ENCODE data around the gene AQR.
"Not testable (repeated sequence)": the region's sequence is repeated elsewhere in the genome, so short reads cannot be mapped to it uniquely, and the experiment has no call there.

AQR gene

GRCh38 chr15:34869110-34869509 lies 100.4 kb downstream of the AQR start:
- no peak for DNase-seq

- DNase-seq, result no peak
These were observed 104.0 kb downstream of the AQR start for GRCh38 chr15:34865531-34865930.

- DNase-seq, result no peak
These were observed 108.3 kb downstream of the AQR start for GRCh38 chr15:34861214-34861613.

- DNase-seq, result no peak
These were observed 113.6 kb downstream of the AQR start for GRCh38 chr15:34855893-34856292.

GRCh38 chr15:34855413-34855812 lies 114.1 kb downstream of the AQR start:
- no peak for DNase-seq

GRCh38 chr15:34854232-34854631 lies 115.3 kb downstream of the AQR start:
- DNase-seq, result no peak

GRCh38 chr15:34853001-34853758 lies 116.4 kb downstream of the AQR start:
- DNase-seq, result no peak

- no peak for DNase-seq
These were observed 117.8 kb downstream of the AQR start for GRCh38 chr15:34851751-34852150.

GRCh38 chr15:34851007-34851406 lies 118.5 kb downstream of the AQR start:
- no peak for DNase-seq

GRCh38 chr15:34850121-34850520 lies 119.4 kb downstream of the AQR start:
- no peak for DNase-seq

GRCh38 chr15:34849364-34849959 lies 120.1 kb downstream of the AQR start:
- no peak for DNase-seq

GRCh38 chr15:34847598-34847997 lies 121.9 kb downstream of the AQR start:
- DNase-seq, result no peak

GRCh38 chr15:34841262-34841725 lies 128.2 kb downstream of the AQR start:
- no peak for DNase-seq

- DNase-seq, result no peak
These were observed 131.3 kb downstream of the AQR start for GRCh38 chr15:34838282-34838681.

- DNase-seq, result no peak
These were observed 132.1 kb downstream of the AQR start for GRCh38 chr15:34837246-34838016.

GRCh38 chr15:34828145-34828911 lies 141.2 kb downstream of the AQR start:
- DNase-seq, result no peak

GRCh38 chr15:34821831-34822230 lies 147.7 kb downstream of the AQR start:
- no peak for DNase-seq

GRCh38 chr15:34820110-34820509 lies 149.4 kb downstream of the AQR start:
- DNase-seq, result no peak

- no peak for DNase-seq
These were observed 151.0 kb downstream of the AQR start for GRCh38 chr15:34818526-34818925.

- DNase-seq, result no peak
These were observed 153.7 kb downstream of the AQR start for GRCh38 chr15:34815836-34816235.

- no peak for DNase-seq
These were observed 155.9 kb downstream of the AQR start for GRCh38 chr15:34813446-34814190.

- DNase-seq, result not testable (repeated sequence)
These were observed 156.6 kb downstream of the AQR start for GRCh38 chr15:34812868-34813365.

Data from SW 1271 (cell line).